ENCODE measurements around the gene CTAG1B. TPM values are rescaled to one million over a fixed set of nuclear protein-coding genes. Genes with fewer than 3 reads are reported as not detected.
"Not testable (repeated sequence)": the region's sequence is repeated elsewhere in the genome, so short reads cannot be mapped to it uniquely, and the experiment has no call there.

The CTAG1B gene
- total RNA-seq, 5 donors from 2014 or later (not counting 1 experiment from before 2014, with no cell fraction given): not detected

- H3K9me3 ChIP-seq, H3K4me3 Mint-ChIP-seq: not testable (repeated sequence)
Observed at GRCh38 chrX:154570361-154570760, 48.7 kb downstream of the CTAG1B start.

More at GRCh38 chrX:154570361-154570760, 48.7 kb downstream of the CTAG1B start:
- H3K9me3 Mint-ChIP-seq; DNase-seq; H3K4me3 ChIP-seq (ENCODE audit: control insufficient read depth in 1 of 2, extremely low read depth in 1 of 2, low read length in 1 of 2); H3K27ac Mint-ChIP-seq; H3K27ac ChIP-seq (ENCODE audit: low read length); H3K27me3 ChIP-seq (replicated peaks in 1 of 2; ENCODE audit: control insufficient read depth in 2 of 2, extremely low read depth in 1 of 2, insufficient read depth in 2 of 2, low read length in 1 of 2); H3K27me3 Mint-ChIP-seq; H3K4me1 ChIP-seq (ENCODE audit: control insufficient read depth in 1 of 2, extremely low read depth in 1 of 2, insufficient read depth in 2 of 2, low read length in 2 of 2); H3K36me3 ChIP-seq (ENCODE audit: control insufficient read depth in 2 of 2, extremely low read depth in 1 of 2, insufficient read depth in 1 of 2, low read length in 1 of 2); H3K4me1 Mint-ChIP-seq; CTCF ChIA-PET; ATAC-seq (replicated peaks in 1 of 4); H3K36me3 Mint-ChIP-seq; POLR2A ChIA-PET: not testable (repeated sequence)
- no CpG with 5 or more reads among the region's 11 CpGs for WGBS (ENCODE audit: insufficient coverage)

Other genes starting within 250 kb of the CTAG1B start
- 1,000 to 10,000 TPM in 4 of 5 donors, 100 to 1,000 TPM in 1; 893 to 1,483 (median 1,268) TPM for gene FLNA, start 244.6 kb downstream of the CTAG1B start, total RNA-seq
- 100 to 1,000 TPM in 2 of 5 donors, 10 to 100 TPM in 3; 73.4 to 136 (median 80.4) TPM for gene EMD, start 240.0 kb downstream of the CTAG1B start, total RNA-seq
- 1,000 to 10,000 TPM; 5,175 to 6,006 (median 5,765) TPM for gene RPL10, start 220.9 kb downstream of the CTAG1B start, total RNA-seq
- gene DNASE1L1, start 210.0 kb downstream of the CTAG1B start, total RNA-seq: 10 to 100 TPM; 22.6 to 31.3 (median 25.5) TPM
- 100 to 1,000 TPM in 3 of 5 donors, 10 to 100 TPM in 2; 89.8 to 144 (median 129) TPM for gene TAFAZZIN, start 207.7 kb downstream of the CTAG1B start, total RNA-seq
- 10 to 100 TPM; 37.9 to 56.8 (median 53.6) TPM for gene ATP6AP1, start 190.6 kb downstream of the CTAG1B start, total RNA-seq
- 100 to 1,000 TPM; 117 to 208 (median 182) TPM for gene GDI1, start 182.1 kb downstream of the CTAG1B start, total RNA-seq
- 10 to 100 TPM; 34.9 to 60.5 (median 51.9) TPM for gene FAM50A, start 175.1 kb downstream of the CTAG1B start, total RNA-seq
- gene PLXNA3, start 161.0 kb downstream of the CTAG1B start, total RNA-seq: 10 to 100 TPM; 48.1 to 87.0 (median 72.9) TPM
- 10 to 100 TPM; 12.7 to 25.4 (median 23.5) TPM for gene LAGE3, start 140.0 kb downstream of the CTAG1B start, total RNA-seq
- gene UBL4A, start 132.7 kb downstream of the CTAG1B start, total RNA-seq: 10 to 100 TPM; 13.1 to 44.1 (median 39.6) TPM
- gene SLC10A3, start 128.7 kb downstream of the CTAG1B start, total RNA-seq: 10 to 100 TPM; 15.6 to 31.3 (median 25.9) TPM
- gene FAM3A, start 103.0 kb downstream of the CTAG1B start, total RNA-seq: 10 to 100 TPM; 33.9 to 67.6 (median 57.8) TPM
- 10 to 100 TPM; 46.0 to 59.5 (median 52.4) TPM for gene G6PD, start 72.4 kb downstream of the CTAG1B start, total RNA-seq
- 10 to 100 TPM; 32.4 to 59.1 (median 54.0) TPM for gene IKBKG, start 71.7 kb downstream of the CTAG1B start, total RNA-seq
- not detected for gene CTAG1A, start 34.1 kb downstream of the CTAG1B start, total RNA-seq
- 1 to 10 TPM in 1 of 5 donors, not detected in 4; 3.4 TPM for gene CTAG2, start 34.3 kb upstream of the CTAG1B start, total RNA-seq
- gene GAB3, start 131.8 kb upstream of the CTAG1B start, total RNA-seq: 10 to 100 TPM in 4 of 5 donors, 1 to 10 TPM in 1; 9.1 to 26.2 (median 18.4) TPM
- gene DKC1, start 143.6 kb upstream of the CTAG1B start, total RNA-seq: 10 to 100 TPM; 56.5 to 63.2 (median 58.5) TPM
- 10 to 100 TPM; 13.6 to 24.1 (median 15.1) TPM for gene MPP1, start 186.2 kb upstream of the CTAG1B start, total RNA-seq
- gene SMIM9, start 215.4 kb upstream of the CTAG1B start, total RNA-seq: not detected